A673 (cell line): ENCODE measurements around the gene TIMM8A.

Experiments used
- CTCF ChIP-seq: fragments of 300-800, 200-600 bp; sonication (generic); conservative IDR thresholded peaks from 2 replicates; pipeline ENCODE4 v1.5.1; 2017; ENCODE audit warnings: low read depth, mild to moderate bottlenecking, antibody characterized with exemption, low read length, moderate library complexity, mixed read lengths
- EZH2 ChIP-seq: fragments of 200-600 bp; sonication (generic); IDR thresholded peaks from 2 replicates; pipeline ENCODE4 v1.6.1; 2017; ENCODE audit warnings: borderline replicate concordance, low read depth, mild to moderate bottlenecking, mixed read lengths, antibody characterized with exemption, low read length; ENCODE audit not compliant: poor library complexity, severe bottlenecking

GRCh38 chrX:101365301-101365795 is 16.8 kb upstream of the TIMM8A start:
- TF ChIP-seq CTCF (no peak), EZH2 (no peak)
